ENCODE data around the gene PLEKHG4. TPM values are rescaled to one million over a fixed set of nuclear protein-coding genes. Genes with fewer than 3 reads are reported as not detected.

The PLEKHG4 gene
- total RNA-seq, 1 experiment from 2014 or later: 13.9 TPM

DNA sequence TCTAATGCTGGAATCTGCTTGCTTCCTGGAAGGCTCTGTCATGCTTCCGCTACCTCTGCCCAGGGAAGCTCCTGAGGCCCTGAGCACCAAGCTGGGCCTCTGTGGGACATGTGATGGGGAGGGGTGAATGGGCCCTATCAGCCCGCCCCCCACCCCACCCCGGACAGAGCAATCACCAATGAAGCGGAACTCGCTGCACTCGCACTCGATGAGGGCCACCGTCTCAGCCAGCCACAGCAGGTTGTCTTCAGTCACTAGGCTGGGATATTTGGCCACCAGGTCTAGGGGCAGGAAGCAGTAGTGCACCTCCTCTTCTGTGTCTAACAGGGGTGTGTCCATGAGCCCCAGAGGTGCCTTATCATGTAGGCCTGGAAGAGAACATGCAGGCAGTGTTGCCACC lies 23.6 kb downstream of the PLEKHG4 start:
- H3K4me1 Mint-ChIP-seq: no peaks in the 10 kb centered on the region

More for the DNA sequence above, 23.6 kb downstream of the PLEKHG4 start:
- H3K27ac Mint-ChIP-seq: no peak overlapping the region
- Histone ChIP-seq H3K18ac (ENCODE audit: insufficient read length, low read depth, low read length) (no peak overlapping the region), H3K4me2 (ENCODE audit: insufficient read depth, insufficient read length, low read length) (no peak overlapping the region), H2AFZ (ENCODE audit: low read length) (no peak overlapping the region), H2BK120ac (ENCODE audit: low read depth, low read length, poor library complexity, severe bottlenecking) (no peak overlapping the region), H3K56ac (ENCODE audit: insufficient read length, low read depth, low read length) (no peak overlapping the region), H3K27ac (ENCODE audit: insufficient read length, low read depth, low read length) (no peak overlapping the region), H2BK15ac (ENCODE audit: low read depth, low read length) (no peak overlapping the region), H4K91ac (ENCODE audit: insufficient read length, low read depth, low read length) (no peak overlapping the region), H2BK5ac (ENCODE audit: insufficient read length, low read length) (no peak overlapping the region), H3K79me2 (ENCODE audit: insufficient read depth, low read length) (no peaks in the 10 kb centered on the region), H4K8ac (replicated peaks; ENCODE audit: insufficient read length, low read depth, low read length) (no peak overlapping the region), H2AK5ac (ENCODE audit: insufficient read length, low read length) (no peak overlapping the region), H3K14ac (ENCODE audit: insufficient read depth, low read length) (no peak overlapping the region), H2BK20ac (ENCODE audit: low read depth, low read length, poor library complexity, severe bottlenecking) (no peak overlapping the region), H3K9me3 (ENCODE audit: control insufficient read depth, low read depth, low read length) (no peaks in the 10 kb centered on the region), H3K23ac (ENCODE audit: insufficient read length, low read depth, low read length) (no peak overlapping the region), H3K27me3 (ENCODE audit: insufficient read depth, low read length) (no peaks in the 10 kb centered on the region), H4K20me1 (ENCODE audit: control insufficient read depth, insufficient read depth, insufficient read length) (no peaks in the 10 kb centered on the region), H4K5ac (ENCODE audit: insufficient read length, low read depth, low read length) (no peak overlapping the region), H3K4ac (ENCODE audit: low read depth, low read length) (no peak overlapping the region), H3K79me1 (ENCODE audit: insufficient read depth, low read depth, low read length, poor library complexity, severe bottlenecking) (no peaks in the 10 kb centered on the region), H3T11ph (ENCODE audit: low read length) (no peak overlapping the region), H3K23me2 (ENCODE audit: insufficient read length, low read depth, low read length, poor library complexity, severe bottlenecking) (no peaks in the 10 kb centered on the region), H3K4me1 (ENCODE audit: insufficient read depth, low read length) (no peaks in the 10 kb centered on the region), H2BK12ac (ENCODE audit: insufficient read length, low read depth, low read length) (no peak overlapping the region), H3K9ac (ENCODE audit: extremely low read depth, insufficient read length, low read length) (no peak overlapping the region)
- WGBS (ENCODE audit: extremely low coverage, insufficient read length, low lambda C conversion rate): no CpG with 5 or more reads among the region's 8 CpGs
- H3K27me3 Mint-ChIP-seq (ENCODE audit: low read depth): peaks cover 40% of the 10 kb centered on the region
- H3K4me3 Mint-ChIP-seq: no peak overlapping the region
- TF ChIP-seq, protein P1, sequence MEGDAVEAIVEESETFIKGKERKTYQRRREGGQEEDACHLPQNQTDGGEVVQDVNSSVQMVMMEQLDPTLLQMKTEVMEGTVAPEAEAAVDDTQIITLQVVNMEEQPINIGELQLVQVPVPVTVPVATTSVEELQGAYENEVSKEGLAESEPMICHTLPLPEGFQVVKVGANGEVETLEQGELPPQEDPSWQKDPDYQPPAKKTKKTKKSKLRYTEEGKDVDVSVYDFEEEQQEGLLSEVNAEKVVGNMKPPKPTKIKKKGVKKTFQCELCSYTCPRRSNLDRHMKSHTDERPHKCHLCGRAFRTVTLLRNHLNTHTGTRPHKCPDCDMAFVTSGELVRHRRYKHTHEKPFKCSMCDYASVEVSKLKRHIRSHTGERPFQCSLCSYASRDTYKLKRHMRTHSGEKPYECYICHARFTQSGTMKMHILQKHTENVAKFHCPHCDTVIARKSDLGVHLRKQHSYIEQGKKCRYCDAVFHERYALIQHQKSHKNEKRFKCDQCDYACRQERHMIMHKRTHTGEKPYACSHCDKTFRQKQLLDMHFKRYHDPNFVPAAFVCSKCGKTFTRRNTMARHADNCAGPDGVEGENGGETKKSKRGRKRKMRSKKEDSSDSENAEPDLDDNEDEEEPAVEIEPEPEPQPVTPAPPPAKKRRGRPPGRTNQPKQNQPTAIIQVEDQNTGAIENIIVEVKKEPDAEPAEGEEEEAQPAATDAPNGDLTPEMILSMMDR (conservative IDR thresholded peaks at IDR 0.05): no peak
- no peak for DNase-seq
- no peaks in the 10 kb centered on the region for H3K36me3 Mint-ChIP-seq (ENCODE audit: insufficient read depth in 1 of 3, low read depth in 3 of 3)
- no peaks in the 10 kb centered on the region for H3K9me3 Mint-ChIP-seq

All from H9 (cell line).